Psoas muscle (tissue), 8 donors: Measurements from ENCODE around the gene HSP90AA1. TPM values are rescaled to one million over a fixed set of nuclear protein-coding genes. Genes with fewer than 3 reads are reported as not detected.
"Not testable (repeated sequence)": the region's sequence is repeated elsewhere in the genome, so short reads cannot be mapped to it uniquely, and the experiment has no call there.

Experiments used
- ATAC-seq, 4 donors: fragments of 200-7000 bp; cut with Tn5 transposase; one replicate each; pipeline ENCODE4 v1.9.1; 2020; ENCODE audit warnings: moderate library complexity in 3 of 4, mild to moderate bottlenecking in 2 of 4
- DNase-seq, 2 donors: peaks; one replicate each; pipeline ENCODE4 v3.0.0-alpha.2; 2020
- H3K27ac ChIP-seq: fragments of 200-600 bp; one replicate; pipeline ENCODE4 v1.8.0; 2022
- H3K27me3 ChIP-seq, 3 donors: fragments of 200-600 bp in 1 of 3; one replicate each; pipeline versions ENCODE4 v1.6.1 to v1.8.0; 2013 to 2022; ENCODE audit warnings: low read length in 2 of 3, mild to moderate bottlenecking in 2 of 3, moderate library complexity in 1 of 3; ENCODE audit not compliant: insufficient read depth in 3 of 3
- H3K36me3 ChIP-seq, 2 donors: fragments of 200-600 bp in 1 of 2; one replicate each; pipeline versions ENCODE4 v1.6.1 to v1.8.0; 2013 to 2022; ENCODE audit warnings: low read depth in 1 of 2, mild to moderate bottlenecking in 1 of 2, moderate library complexity in 1 of 2; ENCODE audit not compliant: insufficient read depth in 1 of 2
- H3K4me1 ChIP-seq: fragments of 200-600 bp; one replicate; pipeline ENCODE4 v1.8.0; 2022
- H3K4me3 ChIP-seq: fragments of 200-600 bp; one replicate; pipeline ENCODE4 v1.8.0; 2022; ENCODE audit warnings: mild to moderate bottlenecking
- H3K9me3 ChIP-seq: fragments of 200-600 bp; one replicate; pipeline ENCODE4 v1.8.0; 2022
- CTCF ChIP-seq: fragments of 200-600 bp; IDR thresholded peaks from one replicate; pipeline ENCODE4 v1.8.0; 2022; ENCODE audit warnings: antibody characterized with exemption
- WGBS, 3 donors: extraction: QIAGEN DNeasy Blood & Tissue Kit; methylation state at CpG; one replicate each; pipeline versions ENCODE4 v1.1.6 to v1.1.7; 2013; 5-methylcytosine and 5-hydroxymethylcytosine counted together
- intact Hi-C, 2 donors: fragments of 100-400 bp; cut with DNase I; formaldehyde crosslinking; loops; one replicate each; pipeline versions ENCODE4 v1.11.0 to v1.14.2; 2022
- polyA plus RNA-seq, 3 donors: library from polyadenylated mRNA; stranded (reverse); fragments of 200-250 nt; gene quantifications; one replicate each; pipeline ENCODE4 v1.2.3, GENCODE V29; 2013
- total RNA-seq, 4 donors: library from RNA; stranded (reverse); fragmentation: NEBNext Ultra II Directional in 2 of 4; extraction: Animal tissue kit (Norgen Biotek cat#: 25700) in 2 of 4; gene quantifications; one replicate each; pipeline versions ENCODE4 v1.2.1 to v1.2.4, GENCODE V29; 2021 to 2023
- donor health status: healthy with polysubstance abuse.
- donor health status: DM: no; HTN: no; CAD: no; lungs with moderate emphysema.
- donor health status: Bipolar disorder and iron deficiency.
- donor health status: healthy.
- donor health status: DM: yes; HTN: yes; CAD: no.
- donor health status: DM: no; HTN: no; CAD: no.
- donor health status: DM: no; HTN: no; CAD: no.
- donor health status: DM: yes; HTN: yes; CAD: no.

Gene HSP90AA1
- total and polyA plus RNA-seq, 7 donors = 398 to 1,480 (median 549) TPM

- intact Hi-C loops = no loop called here
- DNase-seq = no peak
- WGBS, 3 donors = 85 to 92% (median 86%) methylated on average over 7 of the region's 7 CpGs
- no peak for TF ChIP-seq CTCF
- Histone ChIP-seq H3K27ac (no peak overlapping the region), H3K4me3 (no peak overlapping the region), H3K4me1 (peaks cover 41% of the 10 kb centered on the region), H3K9me3 (no peaks in the 10 kb centered on the region), H3K27me3 (no peaks in the 10 kb centered on the region), H3K36me3 (peaks cover 24 to 82% of the 10 kb centered on the region in 2 donors)
- no peak for ATAC-seq
Observed at GRCh38 chr14:102081231-102082080, 5.4 kb downstream of the HSP90AA1 start.

- no peak for ATAC-seq
- no peak for TF ChIP-seq CTCF
- intact Hi-C loops = no loop called here
- H3K27me3 ChIP-seq = no peaks in the 10 kb centered on the region
- H3K36me3 ChIP-seq = peaks cover 22 to 76% of the 10 kb centered on the region in 2 donors
- DNase-seq = peak in 1 of 2 donors; percentile 13
- WGBS, 3 donors = 76 to 86% (median 77%) methylated on average over 14 of the region's 14 CpGs
- H3K4me3 ChIP-seq = no peak overlapping the region
- peaks cover 39% of the 10 kb centered on the region for H3K4me1 ChIP-seq
- no peaks in the 10 kb centered on the region for H3K9me3 ChIP-seq
- H3K27ac ChIP-seq = no peak overlapping the region
Observed at GRCh38 chr14:102080183-102081080, 6.4 kb downstream of the HSP90AA1 start.

GRCh38 chr14:102079700-102079979, 7.2 kb downstream of the HSP90AA1 start:
- peaks cover 31% of the 10 kb centered on the region for H3K4me1 ChIP-seq
- ATAC-seq (no peak), DNase-seq (no peak)
- H3K27ac ChIP-seq = no peak overlapping the region
- H3K27me3 ChIP-seq = no peaks in the 10 kb centered on the region
- no peak for TF ChIP-seq CTCF
- H3K4me3 ChIP-seq = no peak overlapping the region
- intact Hi-C loops = no loop called here
- peaks cover 18 to 68% of the 10 kb centered on the region in 2 donors for H3K36me3 ChIP-seq
- H3K9me3 ChIP-seq = no peaks in the 10 kb centered on the region

- Histone ChIP-seq H3K27me3 (no peaks in the 10 kb centered on the region), H3K9me3 (no peaks in the 10 kb centered on the region), H3K27ac (no peak overlapping the region), H3K4me1 (peaks cover 26% of the 10 kb centered on the region), H3K4me3 (no peak overlapping the region), H3K36me3 (peaks cover 16 to 62% of the 10 kb centered on the region in 2 donors)
- intact Hi-C loops = no loop called here
- no peak for TF ChIP-seq CTCF
- WGBS, 3 donors = 89 to 94% (median 90%) methylated on average over 10 of the region's 10 CpGs
- ATAC-seq (peak in 2 of 4 donors; percentile 12 to 39), DNase-seq (peak in 1 of 2 donors; percentile 23)
Observed at GRCh38 chr14:102078831-102079699, 7.8 kb downstream of the HSP90AA1 start.

DNA sequence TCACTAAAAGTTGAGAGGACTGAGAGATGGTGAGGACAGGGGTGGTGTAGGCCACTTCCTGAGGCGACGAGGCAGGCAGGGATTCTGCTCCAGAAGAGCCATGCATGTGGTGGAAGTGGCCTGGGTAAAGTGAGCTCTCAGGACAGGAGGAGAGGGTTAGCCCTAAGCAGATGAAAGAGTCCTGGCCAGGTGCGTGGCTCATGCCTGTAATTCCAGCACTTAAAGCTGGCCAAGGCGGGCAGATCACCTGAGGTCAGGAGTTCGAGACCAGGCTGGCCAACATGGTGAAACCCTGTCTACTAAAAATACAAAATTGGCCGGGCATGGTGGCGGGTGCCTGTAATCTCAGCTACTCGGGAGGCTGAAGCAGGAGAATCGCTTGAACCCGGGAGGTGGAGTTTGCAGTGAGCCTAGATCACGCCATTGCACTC, 8.5 kb downstream of the HSP90AA1 start:
- WGBS, 3 donors = 60 to 80% (median 69%) methylated on average over 11 of the region's 11 CpGs
- H3K4me3 ChIP-seq, H3K27ac ChIP-seq, H3K9me3 ChIP-seq, intact Hi-C loops, H3K27me3 ChIP-seq: not testable (repeated sequence)
- Histone ChIP-seq H3K36me3 (peaks cover 16 to 55% of the 10 kb centered on the region in 2 donors), H3K4me1 (peaks cover 19% of the 10 kb centered on the region)
- DNase-seq (peak in 1 of 2 donors; percentile 34), ATAC-seq (peak in 1 of 4 donors; percentile 9)
